GM12874 (cell line): ENCODE measurements around the gene DNAJB5.

Experiments used
- CTCF ChIP-seq: IDR thresholded peaks from 2 replicates; pipeline ENCODE4 v1.5.1; 2011; ENCODE audit warnings: low read depth, mild to moderate bottlenecking, control low read depth, low read length, moderate library complexity; ENCODE audit not compliant: insufficient read depth

Gene DNAJB5

GRCh38 chr9:34989003-34989945 is at the start of gene DNAJB5:
DNAJB5 (plus strand) TSS chr9:34989745; CDS start chr9:34990631, 886 bp downstream.
- no peak for TF ChIP-seq CTCF

DNA sequence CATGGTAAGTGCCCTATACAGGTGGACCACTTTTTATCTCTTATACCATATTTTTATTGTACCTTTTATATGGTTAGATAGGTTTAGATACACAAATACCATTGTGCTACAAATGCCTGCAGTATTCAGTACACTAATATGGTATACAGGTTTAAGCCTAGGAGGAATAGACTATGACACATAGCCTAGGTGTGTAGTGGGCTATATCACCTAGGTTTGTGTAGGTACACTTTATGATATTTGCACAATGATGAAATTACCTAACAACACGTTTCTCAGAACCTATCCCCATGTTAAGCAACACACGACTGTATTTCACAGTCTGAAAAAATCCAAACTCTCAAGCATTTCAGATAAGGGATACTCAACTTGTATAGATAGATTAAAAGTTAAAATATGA is 41.1 kb upstream of the DNAJB5 start:
- no peak for TF ChIP-seq CTCF

DNA sequence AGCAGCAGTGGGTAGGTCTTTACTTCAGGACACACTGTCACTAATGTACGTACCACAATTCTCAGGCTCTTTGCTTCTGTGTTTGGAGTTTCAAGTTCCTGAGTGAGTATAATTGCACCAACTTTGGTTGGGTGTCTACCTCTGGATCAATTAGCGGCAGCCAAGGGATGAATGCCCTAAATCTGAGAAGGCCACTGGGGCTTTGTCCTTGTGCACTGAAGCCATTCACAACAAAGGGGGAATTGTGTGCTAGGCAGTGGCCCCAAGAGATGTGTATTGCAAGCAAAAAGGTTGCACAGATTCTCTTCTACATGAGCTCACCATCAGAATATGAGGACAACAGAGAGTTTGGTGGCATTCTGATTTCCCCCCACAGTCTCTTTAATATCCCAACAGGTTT is 35.3 kb upstream of the DNAJB5 start:
- no peak for TF ChIP-seq CTCF

DNA sequence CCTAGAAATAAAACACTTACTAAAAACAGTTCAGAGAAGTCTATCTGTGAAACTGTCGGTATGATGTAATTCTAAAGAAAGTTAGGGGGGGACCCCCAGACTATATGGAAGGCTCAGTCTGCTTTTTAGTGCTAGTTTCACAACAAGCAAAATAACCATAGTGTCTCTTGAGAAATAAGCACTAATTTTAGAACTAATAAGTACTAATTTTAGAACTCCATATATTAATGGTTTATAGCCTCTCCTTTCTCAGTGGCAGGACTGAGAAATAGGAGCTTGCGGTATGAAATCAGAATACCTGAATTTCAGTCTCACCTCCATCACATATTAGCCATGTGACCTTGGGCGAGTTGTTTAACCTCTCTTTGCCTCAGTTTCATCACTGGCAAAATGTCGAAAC is 32.9 kb upstream of the DNAJB5 start:
- TF ChIP-seq CTCF, result no peak

GRCh38 chr9:34957492-34958410 is 31.8 kb upstream of the DNAJB5 start, which contains the start of gene PHF24:
PHF24 (plus strand) TSS chr9:34958285; CDS start chr9:34971299, 13,014 bp downstream.
- 0 out of 2 replicates have a peak, but pooled peaks have one; percentile 1 for TF ChIP-seq CTCF

DNA sequence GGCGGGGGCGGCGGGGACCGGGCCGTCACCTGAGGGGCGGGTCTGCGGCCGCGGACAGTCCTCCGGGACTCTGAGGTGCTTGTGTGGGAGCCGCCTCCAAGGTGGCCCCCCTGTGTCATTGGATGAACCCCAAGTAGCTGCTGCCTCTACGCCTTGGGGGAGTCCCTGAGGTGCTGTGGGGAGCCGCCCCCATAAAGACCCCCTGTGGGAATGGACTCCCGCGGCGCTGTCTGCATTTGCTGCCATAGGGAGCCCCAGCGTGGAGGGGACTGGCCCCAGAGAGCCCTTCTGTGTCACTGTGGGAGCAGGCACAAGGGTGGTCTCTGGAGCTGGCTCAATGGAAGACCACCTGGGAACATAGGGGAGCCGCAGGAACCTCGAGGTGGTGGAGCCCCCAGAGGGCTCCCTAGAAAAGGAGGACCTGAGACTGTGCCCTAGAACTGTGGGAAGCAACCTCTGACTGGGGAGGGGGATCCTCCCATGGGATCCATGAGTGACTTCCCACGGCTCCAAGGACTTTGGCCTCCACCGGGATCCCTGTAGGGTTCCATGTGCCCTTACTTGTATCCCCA is 31.0 kb upstream of the DNAJB5 start:
- TF ChIP-seq CTCF, result no peak

GRCh38 chr9:34959461-34959860 is 30.1 kb upstream of the DNAJB5 start:
- TF ChIP-seq CTCF, result no peak
